ENCODE data around the gene UBE2Z.
A peak's percentile ranks its signal among the peaks of the same experiment; 100 is the strongest.

Gene UBE2Z

DNA sequence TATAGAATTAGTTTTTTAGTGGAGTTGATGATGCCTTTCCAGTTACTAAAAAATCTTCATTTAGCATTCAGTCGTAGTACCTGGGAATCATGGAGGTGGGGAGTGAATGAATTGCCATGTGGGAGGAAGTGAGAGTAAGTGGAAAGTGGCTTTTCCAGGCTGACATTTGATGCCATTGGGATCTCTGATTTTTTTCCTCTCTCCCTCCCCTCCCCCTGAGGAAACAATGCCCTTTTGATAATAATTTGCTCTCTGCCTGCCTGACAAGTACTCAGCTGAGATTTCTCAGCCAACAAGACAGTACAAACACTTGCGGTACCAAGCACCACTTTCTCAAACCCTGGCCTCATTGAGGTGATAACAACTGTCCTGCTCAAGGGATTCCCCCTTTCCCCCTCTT is 2.2 kb downstream of the UBE2Z start:
- TF ChIP-seq, protein P1, sequence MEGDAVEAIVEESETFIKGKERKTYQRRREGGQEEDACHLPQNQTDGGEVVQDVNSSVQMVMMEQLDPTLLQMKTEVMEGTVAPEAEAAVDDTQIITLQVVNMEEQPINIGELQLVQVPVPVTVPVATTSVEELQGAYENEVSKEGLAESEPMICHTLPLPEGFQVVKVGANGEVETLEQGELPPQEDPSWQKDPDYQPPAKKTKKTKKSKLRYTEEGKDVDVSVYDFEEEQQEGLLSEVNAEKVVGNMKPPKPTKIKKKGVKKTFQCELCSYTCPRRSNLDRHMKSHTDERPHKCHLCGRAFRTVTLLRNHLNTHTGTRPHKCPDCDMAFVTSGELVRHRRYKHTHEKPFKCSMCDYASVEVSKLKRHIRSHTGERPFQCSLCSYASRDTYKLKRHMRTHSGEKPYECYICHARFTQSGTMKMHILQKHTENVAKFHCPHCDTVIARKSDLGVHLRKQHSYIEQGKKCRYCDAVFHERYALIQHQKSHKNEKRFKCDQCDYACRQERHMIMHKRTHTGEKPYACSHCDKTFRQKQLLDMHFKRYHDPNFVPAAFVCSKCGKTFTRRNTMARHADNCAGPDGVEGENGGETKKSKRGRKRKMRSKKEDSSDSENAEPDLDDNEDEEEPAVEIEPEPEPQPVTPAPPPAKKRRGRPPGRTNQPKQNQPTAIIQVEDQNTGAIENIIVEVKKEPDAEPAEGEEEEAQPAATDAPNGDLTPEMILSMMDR (IDR thresholded peaks at IDR 0.05; ENCODE audit: borderline replicate concordance, control extremely low read depth, extremely low read depth, insufficient read depth, missing control alignments): no peak
- in situ Hi-C loops (cut with MboI; ENCODE audit: low sequenced_read_pairs, unreplicated experiment): no loop called here
- no peak for DNase-seq (ENCODE audit: low spot score)

DNA sequence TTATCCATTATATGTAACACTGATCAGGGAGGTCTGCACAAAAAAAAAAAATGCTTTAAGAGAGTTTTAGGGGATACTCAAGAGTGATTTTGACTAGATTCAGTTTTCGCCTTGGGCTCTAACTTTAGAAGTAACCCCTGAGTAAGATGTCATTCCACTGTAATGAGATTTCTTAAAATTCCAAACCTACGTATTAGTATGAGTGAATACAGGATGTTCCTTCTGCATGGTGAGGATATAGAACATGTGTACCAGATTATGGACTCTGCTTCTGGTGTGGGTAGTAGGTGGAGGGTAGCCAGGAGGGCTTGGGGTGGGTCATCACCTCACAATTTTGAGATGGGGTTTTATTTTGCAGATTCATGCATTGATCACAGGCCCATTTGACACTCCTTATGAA is 4.3 kb downstream of the UBE2Z start:
- DNase-seq (ENCODE audit: low spot score): no peak
- in situ Hi-C loops (cut with MboI; ENCODE audit: low sequenced_read_pairs, unreplicated experiment): no loop called here
- TF ChIP-seq, protein P1 (IDR thresholded peaks at IDR 0.05; ENCODE audit: borderline replicate concordance, control extremely low read depth, extremely low read depth, insufficient read depth, missing control alignments): no peak

DNA sequence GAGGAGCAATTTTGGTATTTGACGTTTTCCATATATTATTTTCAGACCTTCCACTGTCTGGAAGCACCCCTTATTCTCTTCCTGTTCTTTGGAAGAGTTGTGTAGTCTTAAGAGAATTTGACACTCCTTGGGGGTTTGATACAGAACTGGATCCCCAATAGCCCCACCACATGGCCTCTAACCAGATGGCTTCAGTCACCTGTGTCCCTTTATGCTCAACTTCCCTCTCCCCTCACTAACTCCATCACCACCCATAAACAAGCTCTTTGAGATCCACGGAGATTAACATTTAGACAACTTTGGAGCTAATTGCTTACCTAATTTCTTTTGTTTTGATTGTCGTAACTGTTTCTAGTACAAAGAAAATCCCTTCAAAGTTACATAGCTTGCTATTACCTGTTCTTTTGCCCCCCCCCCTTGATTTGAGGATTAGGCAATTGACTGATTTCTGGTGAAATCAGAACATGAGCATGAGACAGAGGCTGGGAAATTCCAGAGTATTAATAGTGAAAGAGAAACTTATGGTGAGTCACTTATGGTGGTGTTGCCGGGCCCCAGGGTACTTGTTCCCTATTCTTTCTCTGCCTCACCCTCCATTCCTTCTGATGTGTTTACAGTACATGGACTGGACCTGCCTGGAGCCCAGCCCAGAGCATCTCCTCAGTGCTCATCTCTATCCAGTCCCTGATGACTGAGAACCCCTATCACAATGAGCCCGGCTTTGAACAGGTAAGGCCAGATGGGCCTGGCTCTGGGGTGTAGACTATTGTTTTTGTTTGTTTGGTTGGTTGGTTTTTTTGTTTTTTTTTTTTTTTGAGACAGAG is 7.5 kb downstream of the UBE2Z start:
- in situ Hi-C loops (cut with MboI; ENCODE audit: low sequenced_read_pairs, unreplicated experiment): no loop called here
- TF ChIP-seq, protein P1 (IDR thresholded peaks at IDR 0.05; ENCODE audit: borderline replicate concordance, control extremely low read depth, extremely low read depth, insufficient read depth, missing control alignments): no peak
- peak; percentile 71 for DNase-seq (ENCODE audit: low spot score)

DNA sequence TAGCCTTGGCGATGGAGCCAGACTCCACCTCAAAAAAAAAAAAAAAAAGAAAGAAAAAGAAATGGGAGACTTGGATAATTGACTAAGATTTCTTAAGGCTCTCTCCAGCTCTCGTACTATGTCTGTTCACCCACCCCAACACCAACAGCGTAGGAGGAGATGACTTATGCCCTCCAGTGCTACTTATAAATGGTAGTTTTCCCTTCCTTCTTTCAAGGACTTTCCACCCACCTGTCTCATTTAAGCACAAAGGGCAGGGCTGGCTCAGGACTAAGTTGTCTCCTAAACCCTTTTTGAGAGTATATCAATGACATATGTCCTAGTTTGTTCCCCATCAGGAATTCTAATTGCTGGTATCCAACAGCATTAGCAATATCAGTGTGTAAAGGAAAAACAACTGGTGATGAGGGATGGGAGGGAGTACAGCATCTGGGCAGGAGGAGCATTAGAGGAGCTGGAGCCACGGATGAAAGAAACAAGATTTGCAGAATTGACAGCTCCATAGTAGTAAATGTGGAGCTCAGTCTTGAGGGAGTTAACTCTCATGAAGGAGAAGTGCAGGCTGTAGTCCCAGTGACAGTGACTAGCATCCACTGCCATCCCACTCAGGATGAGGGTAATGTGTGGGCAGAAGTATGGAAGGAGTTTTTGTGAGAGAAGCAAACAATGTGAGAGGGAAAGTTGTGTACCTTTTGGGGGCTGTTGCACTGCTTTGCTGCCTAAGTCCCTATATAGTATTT is 17.2 kb downstream of the UBE2Z start:
- TF ChIP-seq, protein P1 (IDR thresholded peaks at IDR 0.05; ENCODE audit: borderline replicate concordance, control extremely low read depth, extremely low read depth, insufficient read depth, missing control alignments): no peak

DNA sequence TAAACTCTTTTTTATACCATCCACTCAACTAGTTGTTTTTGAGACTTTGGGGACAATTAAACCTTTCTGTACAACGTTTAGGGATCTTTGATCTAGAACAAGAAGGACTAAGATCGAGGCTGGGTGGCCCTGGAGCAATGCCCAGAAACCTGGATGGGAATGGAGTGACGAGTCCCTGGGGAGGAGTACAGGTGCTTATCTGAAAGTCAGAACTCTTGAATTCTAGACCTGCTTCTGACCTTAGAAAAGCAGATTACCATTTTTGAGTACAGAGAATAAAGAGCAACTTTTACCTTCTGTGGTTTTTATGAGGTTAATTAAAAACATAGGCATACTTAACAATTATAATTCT is 17.8 kb downstream of the UBE2Z start:
- TF ChIP-seq, protein P1 (IDR thresholded peaks at IDR 0.05; ENCODE audit: borderline replicate concordance, control extremely low read depth, extremely low read depth, insufficient read depth, missing control alignments): no peak
- DNase-seq (ENCODE audit: low spot score): no peak
- in situ Hi-C loops (cut with MboI; ENCODE audit: low sequenced_read_pairs, unreplicated experiment): no loop called here

More for the DNA sequence above, 17.2 kb downstream of the UBE2Z start:
- DNase-seq (ENCODE audit: low spot score): no peak
- in situ Hi-C loops (cut with MboI; ENCODE audit: low sequenced_read_pairs, unreplicated experiment): no loop called here

DNA sequence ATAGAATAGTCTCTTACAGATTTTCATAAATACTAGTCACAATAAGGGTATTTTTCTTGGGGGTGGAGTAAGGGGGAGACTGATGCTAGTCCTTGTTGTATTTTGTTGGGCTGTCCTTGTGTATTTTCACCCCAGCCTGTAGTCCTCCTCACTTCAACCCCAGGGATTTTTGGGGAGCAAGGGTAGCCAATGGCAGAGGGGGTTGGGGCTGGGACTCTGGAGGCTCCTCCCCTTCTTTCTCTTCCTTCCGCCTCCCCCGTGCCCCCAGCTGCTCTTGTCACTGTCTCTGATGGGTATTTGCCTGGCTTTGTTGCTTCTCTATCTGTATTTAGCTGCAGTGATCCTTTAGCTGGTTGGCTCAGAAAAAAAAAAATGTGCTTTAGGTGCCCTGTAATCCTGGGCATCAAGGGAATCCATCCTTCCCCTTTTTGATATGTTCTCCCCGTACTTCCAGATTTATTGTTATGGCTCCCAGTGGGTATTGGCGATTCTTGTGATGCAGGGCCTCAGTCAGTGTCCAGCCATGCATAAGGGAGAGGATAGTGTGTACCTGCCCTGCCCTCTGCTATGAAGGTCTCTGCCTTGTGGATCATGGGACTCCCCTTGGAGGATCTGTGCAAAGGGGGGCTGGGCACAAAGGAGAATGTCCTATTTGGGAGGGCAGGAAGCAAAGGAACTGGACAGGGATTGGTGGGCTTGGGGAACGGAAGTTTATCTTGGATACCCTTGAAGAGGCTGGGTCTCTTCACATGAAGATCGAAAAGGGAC is 20.0 kb downstream of the UBE2Z start:
- DNase-seq (ENCODE audit: low spot score): no peak

More for the DNA sequence above, 20.0 kb downstream of the UBE2Z start:
- TF ChIP-seq, protein P1 (IDR thresholded peaks at IDR 0.05; ENCODE audit: borderline replicate concordance, control extremely low read depth, extremely low read depth, insufficient read depth, missing control alignments): no peak
- in situ Hi-C loops (cut with MboI; ENCODE audit: low sequenced_read_pairs, unreplicated experiment): no loop called here
